ENCODE data around the gene C1orf74.

The C1orf74 gene

GRCh38 chr1:209778102-209778501, 6.3 kb downstream of the C1orf74 start:
- Histone ChIP-seq H3K27me3 (ENCODE audit: insufficient read depth, poor library complexity, severe bottlenecking) (no peaks in the 10 kb centered on the region), H3K4me3 (replicated peaks; ENCODE audit: insufficient read depth, low read length) (no peak overlapping the region), H3K27ac (replicated peaks) (no peak overlapping the region)
- DNase-seq (ENCODE audit: low read depth in 1 of 2, low spot score in 1 of 2) = no peak
- TF ChIP-seq GABPA (IDR thresholded peaks at IDR 0.05; ENCODE audit: low read depth) (no peak), CTCF (IDR thresholded peaks at IDR 0.05; ENCODE audit: insufficient read depth, low read length) (no peak), POLR2AphosphoS5 (IDR thresholded peaks at IDR 0.05; ENCODE audit: low read depth) (no peak), SPI1 (IDR thresholded peaks at IDR 0.05; ENCODE audit: borderline replicate concordance, low read depth) (no peak)
- TF ChIP-seq, protein P1, sequence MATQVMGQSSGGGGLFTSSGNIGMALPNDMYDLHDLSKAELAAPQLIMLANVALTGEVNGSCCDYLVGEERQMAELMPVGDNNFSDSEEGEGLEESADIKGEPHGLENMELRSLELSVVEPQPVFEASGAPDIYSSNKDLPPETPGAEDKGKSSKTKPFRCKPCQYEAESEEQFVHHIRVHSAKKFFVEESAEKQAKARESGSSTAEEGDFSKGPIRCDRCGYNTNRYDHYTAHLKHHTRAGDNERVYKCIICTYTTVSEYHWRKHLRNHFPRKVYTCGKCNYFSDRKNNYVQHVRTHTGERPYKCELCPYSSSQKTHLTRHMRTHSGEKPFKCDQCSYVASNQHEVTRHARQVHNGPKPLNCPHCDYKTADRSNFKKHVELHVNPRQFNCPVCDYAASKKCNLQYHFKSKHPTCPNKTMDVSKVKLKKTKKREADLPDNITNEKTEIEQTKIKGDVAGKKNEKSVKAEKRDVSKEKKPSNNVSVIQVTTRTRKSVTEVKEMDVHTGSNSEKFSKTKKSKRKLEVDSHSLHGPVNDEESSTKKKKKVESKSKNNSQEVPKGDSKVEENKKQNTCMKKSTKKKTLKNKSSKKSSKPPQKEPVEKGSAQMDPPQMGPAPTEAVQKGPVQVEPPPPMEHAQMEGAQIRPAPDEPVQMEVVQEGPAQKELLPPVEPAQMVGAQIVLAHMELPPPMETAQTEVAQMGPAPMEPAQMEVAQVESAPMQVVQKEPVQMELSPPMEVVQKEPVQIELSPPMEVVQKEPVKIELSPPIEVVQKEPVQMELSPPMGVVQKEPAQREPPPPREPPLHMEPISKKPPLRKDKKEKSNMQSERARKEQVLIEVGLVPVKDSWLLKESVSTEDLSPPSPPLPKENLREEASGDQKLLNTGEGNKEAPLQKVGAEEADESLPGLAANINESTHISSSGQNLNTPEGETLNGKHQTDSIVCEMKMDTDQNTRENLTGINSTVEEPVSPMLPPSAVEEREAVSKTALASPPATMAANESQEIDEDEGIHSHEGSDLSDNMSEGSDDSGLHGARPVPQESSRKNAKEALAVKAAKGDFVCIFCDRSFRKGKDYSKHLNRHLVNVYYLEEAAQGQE (IDR thresholded peaks at IDR 0.05; ENCODE audit: insufficient replicate concordance, low read depth) = no peak

GRCh38 chr1:209777587-209777986, 6.8 kb downstream of the C1orf74 start:
- DNase-seq (ENCODE audit: low read depth in 1 of 2, low spot score in 1 of 2) = no peak
- H3K27me3 ChIP-seq (ENCODE audit: insufficient read depth, poor library complexity, severe bottlenecking) = no peaks in the 10 kb centered on the region
- no peak overlapping the region for H3K27ac ChIP-seq (replicated peaks)
- TF ChIP-seq, protein P1 (IDR thresholded peaks at IDR 0.05; ENCODE audit: insufficient replicate concordance, low read depth) = no peak
- TF ChIP-seq SPI1 (IDR thresholded peaks at IDR 0.05; ENCODE audit: borderline replicate concordance, low read depth) (no peak), GABPA (IDR thresholded peaks at IDR 0.05; ENCODE audit: low read depth) (no peak), CTCF (IDR thresholded peaks at IDR 0.05; ENCODE audit: insufficient read depth, low read length) (no peak)
- no peak overlapping the region for H3K4me3 ChIP-seq (replicated peaks; ENCODE audit: insufficient read depth, low read length)

DNA sequence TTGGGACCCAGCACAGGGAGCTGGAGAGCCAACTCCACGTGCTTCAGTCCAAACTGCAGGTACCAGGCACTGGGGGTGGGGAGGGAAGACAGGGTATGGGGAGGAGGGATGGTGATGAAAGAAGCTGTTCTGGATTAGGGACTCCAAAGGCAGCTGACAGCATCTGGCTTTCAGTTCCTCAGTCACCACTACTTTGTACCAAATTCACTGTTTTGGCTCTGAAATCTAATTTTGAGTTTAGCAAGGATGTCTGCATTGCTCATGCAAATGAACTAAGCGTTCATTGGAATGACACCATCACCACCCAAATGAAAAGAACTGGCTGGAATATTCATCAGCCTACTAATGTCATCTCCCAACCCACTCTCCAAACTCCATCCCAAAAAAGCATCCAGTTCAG, 8.7 kb downstream of the C1orf74 start:
- DNase-seq (ENCODE audit: low read depth in 1 of 2, low spot score in 1 of 2) = no peak

More for the DNA sequence above, 8.7 kb downstream of the C1orf74 start:
- Histone ChIP-seq H3K27me3 (ENCODE audit: insufficient read depth, poor library complexity, severe bottlenecking) (no peaks in the 10 kb centered on the region), H3K4me3 (replicated peaks; ENCODE audit: insufficient read depth, low read length) (no peak overlapping the region), H3K27ac (replicated peaks) (no peak overlapping the region)
- TF ChIP-seq POLR2AphosphoS5 (IDR thresholded peaks at IDR 0.05; ENCODE audit: low read depth) (no peak), SPI1 (IDR thresholded peaks at IDR 0.05; ENCODE audit: borderline replicate concordance, low read depth) (no peak), GABPA (IDR thresholded peaks at IDR 0.05; ENCODE audit: low read depth) (no peak), CTCF (IDR thresholded peaks at IDR 0.05; ENCODE audit: insufficient read depth, low read length) (no peak)

Measured in HL-60 (cell line).